ENCODE results near the gene NUTM2F.
A peak's percentile ranks its signal among the peaks of the same experiment; 100 is the strongest.

NUTM2F gene

GRCh38 chr9:94301583-94301982 is 26.9 kb downstream of the NUTM2F start:
- no peak overlapping the region for H3K27ac ChIP-seq
- H3K4me3 ChIP-seq, result no peak overlapping the region
- no peaks in the 10 kb centered on the region for H3K27me3 ChIP-seq
- no peak for TF ChIP-seq CTCF (IDR thresholded peaks at IDR 0.05)
- H3K4me1 ChIP-seq, result no peaks in the 10 kb centered on the region
- DNase-seq, result no peak
- peaks cover 12 to 22% (median 20%) of the 10 kb centered on the region in 3 donors for H3K36me3 ChIP-seq
- no peaks in the 10 kb centered on the region for H3K9me3 ChIP-seq
- intact Hi-C loops (cut with DNase I; ENCODE audit: low total_unique reads), result no loop called here

- H3K9me3 ChIP-seq, result no peaks in the 10 kb centered on the region
- H3K27me3 ChIP-seq, result no peaks in the 10 kb centered on the region
- no peak for DNase-seq
- peaks cover 18 to 24% (median 20%) of the 10 kb centered on the region in 3 donors for H3K36me3 ChIP-seq
- intact Hi-C loops (cut with DNase I; ENCODE audit: low total_unique reads), result no loop called here
- H3K4me3 ChIP-seq, result no peak overlapping the region
- TF ChIP-seq CTCF (IDR thresholded peaks at IDR 0.05), result no peak
- H3K27ac ChIP-seq, result no peak overlapping the region
- no peaks in the 10 kb centered on the region for H3K4me1 ChIP-seq
Observed at GRCh38 chr9:94300470-94301301, 27.8 kb downstream of the NUTM2F start.

- Histone ChIP-seq H3K4me3 (no peak overlapping the region), H3K27me3 (no peaks in the 10 kb centered on the region), H3K27ac (no peak overlapping the region), H3K36me3 (peaks cover 20 to 33% (median 29%) of the 10 kb centered on the region in 3 donors), H3K4me1 (no peaks in the 10 kb centered on the region), H3K9me3 (no peaks in the 10 kb centered on the region)
- no peak for TF ChIP-seq CTCF (IDR thresholded peaks at IDR 0.05)
- intact Hi-C loops (cut with DNase I; ENCODE audit: low total_unique reads), result no loop called here
- DNase-seq, result no peak
Observed at GRCh38 chr9:94298949-94299599, 29.4 kb downstream of the NUTM2F start.

- no peak for TF ChIP-seq CTCF (IDR thresholded peaks at IDR 0.05)
- Histone ChIP-seq H3K4me3 (no peak overlapping the region), H3K4me1 (peaks cover 0 to 54% (median 17%) of the 10 kb centered on the region in 4 donors), H3K36me3 (peaks cover 0 to 34% (median 11%) of the 10 kb centered on the region in 3 donors), H3K27me3 (no peaks in the 10 kb centered on the region), H3K27ac (peak overlapping the region; percentile 9 to 36), H3K9me3 (no peaks in the 10 kb centered on the region)
- no peak for DNase-seq
- intact Hi-C loops (cut with DNase I; ENCODE audit: low total_unique reads), result no loop called here
Observed at GRCh38 chr9:94289691-94290090, 38.8 kb downstream of the NUTM2F start.

GRCh38 chr9:94287877-94288513 is 40.4 kb downstream of the NUTM2F start:
- no peaks in the 10 kb centered on the region for H3K9me3 ChIP-seq
- peaks cover 0 to 47% (median 15%) of the 10 kb centered on the region in 4 donors for H3K4me1 ChIP-seq
- peak overlapping the region; percentile 8 to 39 for H3K27ac ChIP-seq
- TF ChIP-seq CTCF (IDR thresholded peaks at IDR 0.05), result no peak
- no peaks in the 10 kb centered on the region for H3K27me3 ChIP-seq
- intact Hi-C loops (cut with DNase I; ENCODE audit: low total_unique reads), result no loop called here
- no peak overlapping the region for H3K4me3 ChIP-seq
- no peak for DNase-seq
- H3K36me3 ChIP-seq, result peaks cover 0 to 21% (median 0%) of the 10 kb centered on the region in 3 donors
